ENCODE measurements around the gene PTGDS. TPM values are rescaled to one million over a fixed set of nuclear protein-coding genes. Genes with fewer than 3 reads are reported as not detected.

PTGDS gene
- total and polyA plus RNA-seq, 4 donors = 304 to 6,990 (median 1,953) TPM

DNA sequence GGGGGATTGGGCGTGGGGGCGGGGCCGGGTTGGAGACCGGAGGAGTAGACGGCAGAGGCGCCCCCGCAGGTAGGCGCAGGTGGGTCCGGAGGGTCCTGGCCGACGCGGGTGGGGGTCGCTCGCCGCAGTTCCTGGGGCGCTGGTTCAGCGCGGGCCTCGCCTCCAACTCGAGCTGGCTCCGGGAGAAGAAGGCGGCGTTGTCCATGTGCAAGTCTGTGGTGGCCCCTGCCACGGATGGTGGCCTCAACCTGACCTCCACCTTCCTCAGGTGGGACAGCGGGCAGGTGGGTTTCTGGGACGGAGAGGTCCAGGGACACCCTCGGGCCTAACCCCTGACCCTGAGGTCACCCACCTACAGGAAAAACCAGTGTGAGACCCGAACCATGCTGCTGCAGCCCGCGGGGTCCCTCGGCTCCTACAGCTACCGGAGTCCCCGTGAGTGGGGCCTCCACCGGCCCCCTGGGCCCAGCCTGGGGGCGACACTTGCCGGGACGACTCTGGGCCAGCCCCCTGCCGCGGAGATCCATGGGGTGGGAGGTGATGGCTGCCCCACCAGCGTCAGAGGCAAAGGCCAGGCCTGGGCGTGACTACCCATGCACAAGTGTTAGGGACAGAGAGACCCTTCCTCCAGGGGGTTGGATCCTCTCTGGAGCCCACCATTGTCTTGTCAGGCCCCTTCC, 1.7 kb downstream of the PTGDS start:
- Histone ChIP-seq H3K36me3 (ENCODE audit: control insufficient read depth, insufficient read depth, low read length) (peaks cover 3% of the 10 kb centered on the region), H3K27ac (ENCODE audit: low read depth, low read length) (no peak overlapping the region), H3K27me3 (ENCODE audit: control insufficient read depth, insufficient read depth, low read length) (peaks cover 11% of the 10 kb centered on the region), H3K4me1 (ENCODE audit: control insufficient read depth, insufficient read depth, low read length) (peaks cover 52% of the 10 kb centered on the region), H3K4me3 (ENCODE audit: low read depth, low read length) (peak overlapping the region; percentile 9), H3K9me3 (ENCODE audit: control insufficient read depth, insufficient read depth, low read length) (no peaks in the 10 kb centered on the region)
- DNase-seq (ENCODE audit: low read depth in 4 of 6, low spot score in 6 of 6) = no peak
- 49% methylated on average over 41 of the region's 41 CpGs for WGBS (ENCODE audit: insufficient coverage)

DNA sequence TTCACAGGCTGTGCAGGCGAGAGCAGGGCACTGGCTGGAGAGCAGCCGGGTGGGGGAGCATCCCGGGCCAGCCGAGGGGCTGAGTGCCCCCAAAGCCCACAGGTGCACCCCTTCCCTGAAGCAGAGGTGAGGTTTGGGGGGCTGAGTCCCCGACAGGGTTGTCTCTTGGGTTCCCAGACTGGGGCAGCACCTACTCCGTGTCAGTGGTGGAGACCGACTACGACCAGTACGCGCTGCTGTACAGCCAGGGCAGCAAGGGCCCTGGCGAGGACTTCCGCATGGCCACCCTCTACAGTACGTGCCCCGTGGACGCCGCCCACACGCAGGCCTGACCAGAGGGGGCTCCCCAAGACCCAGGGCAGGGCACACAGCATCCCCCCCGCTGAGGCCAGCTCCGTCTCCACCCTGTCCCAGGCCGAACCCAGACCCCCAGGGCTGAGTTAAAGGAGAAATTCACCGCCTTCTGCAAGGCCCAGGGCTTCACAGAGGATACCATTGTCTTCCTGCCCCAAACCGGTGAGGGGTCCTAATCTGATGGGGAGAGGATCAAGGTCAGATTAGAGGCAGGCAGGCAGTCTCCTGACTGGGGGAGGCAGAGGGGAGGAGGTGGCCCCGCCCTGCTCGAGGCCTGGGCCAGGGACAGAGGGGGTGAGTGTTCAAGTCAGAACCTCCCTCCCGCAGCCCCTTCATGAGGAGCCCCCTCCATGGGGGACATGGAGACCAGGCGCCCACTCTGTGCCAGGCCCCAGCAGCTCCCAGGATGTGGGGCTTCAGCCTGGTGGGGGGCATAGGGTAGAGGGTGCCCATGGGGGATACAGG, 2.7 kb downstream of the PTGDS start:
- H3K27ac ChIP-seq (ENCODE audit: low read depth, low read length) = no peak overlapping the region
- H3K4me3 ChIP-seq (ENCODE audit: low read depth, low read length) = no peak overlapping the region
- DNase-seq (ENCODE audit: low read depth in 4 of 6, low spot score in 6 of 6) = no peak
- peaks cover 3% of the 10 kb centered on the region for H3K36me3 ChIP-seq (ENCODE audit: control insufficient read depth, insufficient read depth, low read length)
- H3K27me3 ChIP-seq (ENCODE audit: control insufficient read depth, insufficient read depth, low read length) = peaks cover 21% of the 10 kb centered on the region
- 86% methylated on average over 25 of the region's 26 CpGs for WGBS (ENCODE audit: insufficient coverage)
- no peaks in the 10 kb centered on the region for H3K9me3 ChIP-seq (ENCODE audit: control insufficient read depth, insufficient read depth, low read length)
- peaks cover 56% of the 10 kb centered on the region for H3K4me1 ChIP-seq (ENCODE audit: control insufficient read depth, insufficient read depth, low read length)

DNA sequence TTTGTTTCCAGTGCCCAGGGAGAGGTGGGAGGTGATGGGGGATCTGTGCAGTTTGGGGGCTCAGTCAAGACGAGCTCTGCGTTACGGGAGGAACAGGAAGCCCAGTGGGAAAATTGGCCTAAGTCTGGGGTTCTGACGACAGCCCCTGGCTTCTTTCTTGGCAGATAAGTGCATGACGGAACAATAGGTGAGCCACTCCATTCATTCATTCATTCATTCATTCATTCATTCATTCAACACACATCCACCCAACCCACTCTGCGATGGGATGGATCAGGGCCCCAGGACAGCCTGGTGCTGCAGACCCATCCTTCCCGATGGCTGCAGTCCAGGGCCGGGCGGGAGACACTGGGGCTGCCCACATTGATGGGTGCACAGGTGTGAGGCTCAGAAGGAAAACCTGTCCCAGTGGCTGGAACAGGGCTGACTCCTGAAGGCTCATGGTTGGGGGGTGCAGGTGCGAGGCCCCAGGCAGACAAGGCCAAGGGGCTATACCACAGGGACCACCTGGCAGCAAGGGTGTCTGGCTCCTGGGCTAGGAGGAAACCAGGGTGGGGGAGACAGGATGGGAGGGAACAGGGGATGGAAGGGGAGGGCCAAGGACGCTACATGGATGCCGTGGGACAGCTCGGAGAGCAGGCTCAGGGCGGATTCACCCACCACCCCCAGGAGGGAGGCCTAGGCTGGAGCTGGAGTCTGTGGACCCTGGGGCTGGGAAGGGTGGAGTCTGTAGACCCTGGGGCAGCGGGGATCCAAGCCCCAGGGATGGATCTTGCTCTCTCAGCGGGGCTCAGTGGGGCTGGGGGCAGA, 3.6 kb downstream of the PTGDS start:
- Histone ChIP-seq H3K36me3 (ENCODE audit: control insufficient read depth, insufficient read depth, low read length) (peaks cover 3% of the 10 kb centered on the region), H3K4me1 (ENCODE audit: control insufficient read depth, insufficient read depth, low read length) (peaks cover 53% of the 10 kb centered on the region), H3K4me3 (ENCODE audit: low read depth, low read length) (no peak overlapping the region), H3K27ac (ENCODE audit: low read depth, low read length) (no peak overlapping the region), H3K27me3 (ENCODE audit: control insufficient read depth, insufficient read depth, low read length) (peaks cover 30% of the 10 kb centered on the region), H3K9me3 (ENCODE audit: control insufficient read depth, insufficient read depth, low read length) (no peaks in the 10 kb centered on the region)
- no peak for DNase-seq (ENCODE audit: low read depth in 4 of 6, low spot score in 6 of 6)
- WGBS (ENCODE audit: insufficient coverage) = 90% methylated on average over 15 of the region's 16 CpGs

DNA sequence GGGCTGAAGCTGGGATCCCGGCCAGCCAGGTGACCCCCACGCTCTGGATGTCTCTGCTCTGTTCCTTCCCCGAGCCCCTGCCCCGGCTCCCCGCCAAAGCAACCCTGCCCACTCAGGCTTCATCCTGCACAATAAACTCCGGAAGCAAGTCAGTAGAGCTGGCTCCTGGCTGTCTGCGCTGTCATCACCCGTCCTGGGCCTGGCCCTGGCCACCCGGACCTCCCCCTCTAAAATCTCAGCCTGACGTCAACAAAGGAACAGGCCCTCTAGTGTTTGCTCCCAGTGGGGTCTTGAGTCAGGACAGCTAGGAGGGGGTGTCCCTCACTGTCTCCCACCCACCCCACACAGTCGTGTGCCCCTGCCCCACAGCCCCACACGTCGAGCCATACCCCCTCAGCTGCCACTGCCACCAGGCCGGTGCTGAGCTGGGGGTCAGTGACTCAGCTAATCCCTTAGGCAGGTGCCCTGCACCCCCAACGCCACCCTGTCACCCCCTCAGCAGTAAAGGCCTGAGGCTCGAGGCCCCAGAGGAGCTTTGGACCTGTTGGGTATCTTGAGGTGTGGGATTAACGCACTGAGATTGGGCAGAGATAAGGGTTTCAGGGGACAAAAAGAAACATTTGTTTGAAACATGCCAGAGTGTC, 4.4 kb downstream of the PTGDS start:
- Histone ChIP-seq H3K4me3 (ENCODE audit: low read depth, low read length) (no peak overlapping the region), H3K36me3 (ENCODE audit: control insufficient read depth, insufficient read depth, low read length) (peaks cover 3% of the 10 kb centered on the region), H3K4me1 (ENCODE audit: control insufficient read depth, insufficient read depth, low read length) (peaks cover 50% of the 10 kb centered on the region), H3K9me3 (ENCODE audit: control insufficient read depth, insufficient read depth, low read length) (no peaks in the 10 kb centered on the region), H3K27ac (ENCODE audit: low read depth, low read length) (no peak overlapping the region), H3K27me3 (ENCODE audit: control insufficient read depth, insufficient read depth, low read length) (peaks cover 34% of the 10 kb centered on the region)
- no peak for DNase-seq (ENCODE audit: low read depth in 4 of 6, low spot score in 6 of 6)
- WGBS (ENCODE audit: insufficient coverage) = 73% methylated on average over 9 of the region's 17 CpGs

DNA sequence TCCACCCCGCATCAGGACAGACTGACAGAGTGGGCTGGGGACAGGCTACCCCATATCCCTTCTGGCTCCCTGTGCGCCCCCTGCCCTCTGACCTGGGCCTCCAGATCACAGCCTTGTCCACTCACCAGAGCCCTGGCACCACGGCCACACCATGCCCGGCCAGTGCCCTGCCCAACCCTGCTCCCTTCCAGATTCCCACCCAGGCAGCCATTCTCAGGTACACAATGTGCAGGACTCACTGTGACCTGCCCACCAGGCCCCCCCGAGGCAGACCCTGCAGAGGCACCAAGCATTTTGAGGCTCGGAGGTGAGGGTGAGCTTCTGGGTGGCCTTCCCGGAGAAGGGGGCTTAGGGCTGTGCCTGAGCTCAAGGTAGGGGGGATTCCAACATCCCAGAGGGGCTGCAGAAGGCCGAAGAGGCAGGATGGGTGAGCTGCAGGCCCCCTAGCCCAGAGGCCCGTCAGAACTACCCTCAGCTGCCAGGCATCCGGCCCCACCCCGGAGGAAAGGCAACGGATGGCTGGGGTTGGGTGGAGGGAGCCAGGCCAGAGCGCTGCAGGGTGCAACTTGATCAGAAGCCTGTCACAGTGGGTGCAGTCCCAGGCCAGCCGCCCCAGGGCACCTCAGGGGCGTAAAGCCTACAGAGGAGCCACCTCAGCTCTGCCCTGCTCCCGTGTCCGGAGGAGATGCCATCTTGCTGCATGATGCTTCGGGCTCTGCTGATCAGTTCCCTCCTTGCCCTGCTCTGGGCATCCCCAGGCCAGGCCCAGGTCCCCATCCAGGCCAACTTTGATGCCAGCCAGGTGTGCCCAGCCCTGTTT, 5.1 kb downstream of the PTGDS start, which contains the start of gene LCNL1:
LCNL1 (plus strand) TSS at position 762 of the 820 bp plus-strand sequence. CDS start 594 bp downstream, outside the sequence.
- H3K4me1 ChIP-seq (ENCODE audit: control insufficient read depth, insufficient read depth, low read length) = peaks cover 42% of the 10 kb centered on the region
- H3K4me3 ChIP-seq (ENCODE audit: low read depth, low read length) = no peak within 1 kb of the TSS
- H3K27me3 ChIP-seq (ENCODE audit: control insufficient read depth, insufficient read depth, low read length) = peaks cover 37% of the 10 kb centered on the region
- no peaks in the 10 kb centered on the region for H3K9me3 ChIP-seq (ENCODE audit: control insufficient read depth, insufficient read depth, low read length)
- H3K36me3 ChIP-seq (ENCODE audit: control insufficient read depth, insufficient read depth, low read length) = peaks cover 3% of the 10 kb centered on the region
- no peak within 1 kb of the TSS for H3K27ac ChIP-seq (ENCODE audit: low read depth, low read length)
- WGBS (ENCODE audit: insufficient coverage) = 84% methylated on average over 17 of the region's 18 CpGs
- no peak for DNase-seq (ENCODE audit: low read depth in 4 of 6, low spot score in 6 of 6)

DNA sequence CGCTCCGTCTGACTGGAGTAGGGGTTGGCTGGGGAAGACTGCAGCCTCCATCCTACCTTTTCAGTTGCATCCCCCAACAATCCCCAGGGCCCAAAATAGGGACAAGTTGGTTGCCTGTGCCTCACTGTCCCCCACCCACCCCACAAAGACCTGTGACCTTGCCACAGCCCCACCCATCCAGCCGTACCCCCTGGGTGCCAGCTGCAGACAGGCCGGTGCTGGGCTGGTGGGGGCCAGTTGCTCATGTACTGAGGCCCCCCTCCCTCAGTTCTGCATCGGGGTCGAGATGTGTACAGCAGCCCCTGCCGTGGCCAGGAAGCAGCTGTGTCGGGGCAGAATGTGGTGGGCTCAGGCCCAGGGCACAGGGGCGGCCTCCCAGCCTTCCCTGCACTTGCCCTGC, 5.9 kb downstream of the PTGDS start:
- H3K9me3 ChIP-seq (ENCODE audit: control insufficient read depth, insufficient read depth, low read length) = no peaks in the 10 kb centered on the region
- H3K4me1 ChIP-seq (ENCODE audit: control insufficient read depth, insufficient read depth, low read length) = peaks cover 35% of the 10 kb centered on the region
- H3K36me3 ChIP-seq (ENCODE audit: control insufficient read depth, insufficient read depth, low read length) = peaks cover 3% of the 10 kb centered on the region
- H3K27me3 ChIP-seq (ENCODE audit: control insufficient read depth, insufficient read depth, low read length) = peaks cover 37% of the 10 kb centered on the region
- H3K27ac ChIP-seq (ENCODE audit: low read depth, low read length) = no peak overlapping the region
- WGBS (ENCODE audit: insufficient coverage) = 79% methylated on average over 9 of the region's 9 CpGs
- H3K4me3 ChIP-seq (ENCODE audit: low read depth, low read length) = no peak overlapping the region
- no peak for DNase-seq (ENCODE audit: low read depth in 4 of 6, low spot score in 6 of 6)

DNA sequence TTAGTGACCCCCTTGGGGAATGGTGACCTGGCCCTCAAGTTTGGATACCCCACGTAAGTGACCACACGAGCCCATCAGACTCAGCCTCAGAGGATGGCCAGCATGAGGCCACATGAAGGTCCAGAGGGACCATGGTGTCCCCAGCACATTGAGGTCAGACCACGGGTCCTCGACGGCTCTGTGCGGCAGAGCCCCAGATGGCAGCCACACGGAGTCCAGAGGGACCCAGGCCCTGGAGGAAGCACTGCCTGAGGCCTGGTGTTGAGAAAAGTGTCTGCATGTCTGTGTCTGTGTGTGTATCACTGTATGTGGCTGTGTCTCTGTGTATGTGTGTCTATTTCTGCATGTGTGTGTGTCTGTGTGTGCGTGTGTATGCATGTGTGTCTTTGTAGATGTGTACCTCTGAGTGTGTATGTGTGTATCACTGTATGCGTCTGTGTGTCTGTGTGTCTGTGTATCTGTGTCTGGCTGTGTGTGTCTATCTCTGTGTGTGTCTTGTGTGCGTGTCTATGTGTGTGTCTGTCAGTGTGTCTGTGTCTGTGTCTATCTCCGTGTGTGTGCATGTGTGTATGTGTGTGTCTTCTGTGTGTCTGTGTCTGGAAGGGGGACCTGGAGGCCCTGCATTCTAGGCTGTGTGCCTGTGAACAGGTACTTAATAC, 6.5 kb downstream of the PTGDS start:
- Histone ChIP-seq H3K27ac (ENCODE audit: low read depth, low read length) (no peak overlapping the region), H3K36me3 (ENCODE audit: control insufficient read depth, insufficient read depth, low read length) (peaks cover 3% of the 10 kb centered on the region), H3K27me3 (ENCODE audit: control insufficient read depth, insufficient read depth, low read length) (peaks cover 37% of the 10 kb centered on the region), H3K4me1 (ENCODE audit: control insufficient read depth, insufficient read depth, low read length) (peaks cover 34% of the 10 kb centered on the region), H3K9me3 (ENCODE audit: control insufficient read depth, insufficient read depth, low read length) (no peaks in the 10 kb centered on the region), H3K4me3 (ENCODE audit: low read depth, low read length) (no peak overlapping the region)
- WGBS (ENCODE audit: insufficient coverage) = 80% methylated on average over 10 of the region's 11 CpGs
- DNase-seq (ENCODE audit: low read depth in 4 of 6, low spot score in 6 of 6) = no peak

DNA sequence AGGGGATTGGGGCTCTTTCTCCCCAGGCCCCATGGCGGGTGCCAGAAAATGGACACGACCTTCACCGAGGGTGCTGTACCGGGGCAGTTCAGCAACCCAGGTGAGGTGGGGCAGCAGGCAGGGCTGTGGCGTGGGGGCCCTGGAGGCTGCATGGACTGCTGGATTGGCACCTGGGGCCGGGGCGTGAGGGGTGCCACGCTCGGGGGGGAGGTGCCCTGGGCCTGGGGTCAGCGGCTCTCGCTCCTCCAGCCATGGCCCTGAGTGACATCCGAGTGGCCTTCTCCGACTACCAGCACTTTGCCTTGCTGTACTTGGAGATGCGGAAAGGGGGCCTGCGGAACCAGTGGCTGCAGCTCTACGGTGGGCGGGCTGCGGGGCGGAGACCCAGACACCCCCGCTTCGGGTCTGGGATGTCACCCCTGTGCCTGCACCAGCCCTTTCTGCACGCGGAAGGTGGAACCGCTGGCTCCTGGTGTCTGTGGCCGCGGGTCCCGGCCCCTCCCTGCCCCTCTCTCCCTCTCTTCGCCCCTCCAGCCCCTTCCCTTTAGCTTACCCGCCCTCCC, 7.2 kb downstream of the PTGDS start:
- DNase-seq (ENCODE audit: low read depth in 4 of 6, low spot score in 6 of 6) = no peak
- WGBS (ENCODE audit: insufficient coverage) = 28% methylated on average over 26 of the region's 29 CpGs
- H3K36me3 ChIP-seq (ENCODE audit: control insufficient read depth, insufficient read depth, low read length) = no peaks in the 10 kb centered on the region
- peaks cover 37% of the 10 kb centered on the region for H3K27me3 ChIP-seq (ENCODE audit: control insufficient read depth, insufficient read depth, low read length)
- no peak overlapping the region for H3K27ac ChIP-seq (ENCODE audit: low read depth, low read length)
- no peak overlapping the region for H3K4me3 ChIP-seq (ENCODE audit: low read depth, low read length)
- H3K9me3 ChIP-seq (ENCODE audit: control insufficient read depth, insufficient read depth, low read length) = no peaks in the 10 kb centered on the region
- H3K4me1 ChIP-seq (ENCODE audit: control insufficient read depth, insufficient read depth, low read length) = peaks cover 26% of the 10 kb centered on the region

Measured in spinal cord (tissue), 10 donors.